Tibial nerve (tissue), 4 donors: Measurements from ENCODE around the gene GRIN2C. TPM values are rescaled to one million over a fixed set of nuclear protein-coding genes. Genes with fewer than 3 reads are reported as not detected.

Experiments
- DNase-seq, 2 donors: peaks; one replicate each; pipeline ENCODE4 v3.0.0-alpha.2; 2019; ENCODE audit warnings: low spot score in 2 of 2
- H3K27ac ChIP-seq, 4 donors: fragments of 200-600 bp; sonication (generic) in 3 of 4; one replicate each; pipeline ENCODE4 v1.5.1; 2017 to 2019; ENCODE audit warnings: mild to moderate bottlenecking in 1 of 4
- H3K27me3 ChIP-seq, 2 donors: fragments of 200-600 bp; sonication (generic) in 1 of 2; one replicate each; pipeline versions ENCODE4 v1.5.1 to v1.6.0; 2017 to 2019
- H3K36me3 ChIP-seq, 3 donors: fragments of 200-600 bp; sonication (generic); one replicate each; pipeline ENCODE4 v1.5.1; 2018 to 2019
- H3K4me1 ChIP-seq, 4 donors: fragments of 200-600 bp; sonication (generic) in 3 of 4; one replicate each; pipeline ENCODE4 v1.5.1; 2017 to 2019
- H3K4me3 ChIP-seq, 4 donors: fragments of 200-600 bp; sonication (generic) in 3 of 4; one replicate each; pipeline ENCODE4 v1.5.1; 2017 to 2019; ENCODE audit warnings: mild to moderate bottlenecking in 1 of 4, moderate library complexity in 1 of 4
- H3K9me3 ChIP-seq, 4 donors: fragments of 200-600 bp; sonication (generic) in 3 of 4; one replicate each; pipeline ENCODE4 v1.5.1; 2017 to 2019
- EP300 ChIP-seq, 2 donors: sonication (generic); formaldehyde crosslinking; IDR thresholded peaks; one replicate each; pipeline ENCODE4 v1.6.1; 2017; ENCODE audit warnings: antibody characterized with exemption in 2 of 2, mild to moderate bottlenecking in 1 of 2
- POLR2A ChIP-seq, 2 donors: fragments of 450-650 bp; IDR thresholded peaks; one replicate each; pipeline ENCODE4 v1.6.1; 2017; ENCODE audit warnings: antibody characterized with exemption in 2 of 2, mild to moderate bottlenecking in 2 of 2, moderate library complexity in 2 of 2
- WGBS, 2 donors: methylation state at CpG; one replicate each; pipeline ENCODE4 v1.1.5; 2018; 5-methylcytosine and 5-hydroxymethylcytosine counted together
- total RNA-seq, 4 donors: library from RNA; depleted of rRNA; stranded (reverse); fragments of >200 nt; gene quantifications; one replicate each; pipeline ENCODE4 v1.1.0, GENCODE V29; 2016
- TF ChIP-seq, protein P1 (sequence below), 5 experiments: fragments of 200-600 bp in 3 of 5; fragments of 450-650 bp in 2 of 5; sonication (generic) in 3 of 5; IDR thresholded peaks; one replicate each; pipeline ENCODE4 v1.5.1; 2016 to 2019; ENCODE audit warnings: antibody characterized with exemption in 5 of 5, mild to moderate bottlenecking in 3 of 5, moderate library complexity in 2 of 5

The GRIN2C gene
- total RNA-seq, 4 donors from 2014 or later: 0.22 to 3.6 (median 0.50) TPM

- Histone ChIP-seq H3K4me3 (no peak overlapping the region), H3K4me1 (peaks cover 0 to 22% (median 11%) of the 10 kb centered on the region in 4 donors), H3K36me3 (no peaks in the 10 kb centered on the region), H3K9me3 (peaks cover 0 to 3% (median 0%) of the 10 kb centered on the region in 4 donors), H3K27ac (no peak overlapping the region), H3K27me3 (peaks cover 2 to 89% of the 10 kb centered on the region in 2 donors)
- TF ChIP-seq, protein P1, sequence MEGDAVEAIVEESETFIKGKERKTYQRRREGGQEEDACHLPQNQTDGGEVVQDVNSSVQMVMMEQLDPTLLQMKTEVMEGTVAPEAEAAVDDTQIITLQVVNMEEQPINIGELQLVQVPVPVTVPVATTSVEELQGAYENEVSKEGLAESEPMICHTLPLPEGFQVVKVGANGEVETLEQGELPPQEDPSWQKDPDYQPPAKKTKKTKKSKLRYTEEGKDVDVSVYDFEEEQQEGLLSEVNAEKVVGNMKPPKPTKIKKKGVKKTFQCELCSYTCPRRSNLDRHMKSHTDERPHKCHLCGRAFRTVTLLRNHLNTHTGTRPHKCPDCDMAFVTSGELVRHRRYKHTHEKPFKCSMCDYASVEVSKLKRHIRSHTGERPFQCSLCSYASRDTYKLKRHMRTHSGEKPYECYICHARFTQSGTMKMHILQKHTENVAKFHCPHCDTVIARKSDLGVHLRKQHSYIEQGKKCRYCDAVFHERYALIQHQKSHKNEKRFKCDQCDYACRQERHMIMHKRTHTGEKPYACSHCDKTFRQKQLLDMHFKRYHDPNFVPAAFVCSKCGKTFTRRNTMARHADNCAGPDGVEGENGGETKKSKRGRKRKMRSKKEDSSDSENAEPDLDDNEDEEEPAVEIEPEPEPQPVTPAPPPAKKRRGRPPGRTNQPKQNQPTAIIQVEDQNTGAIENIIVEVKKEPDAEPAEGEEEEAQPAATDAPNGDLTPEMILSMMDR (IDR thresholded peaks at IDR 0.05): no peak
- TF ChIP-seq EP300 (IDR thresholded peaks at IDR 0.05) (no peak), POLR2A (IDR thresholded peaks at IDR 0.05) (no peak)
- WGBS, 2 donors: 87 to 90% methylated on average over 9 to 15 of the region's 17 CpGs
- DNase-seq: no peak
Observed at GRCh38 chr17:74854792-74855191, 4.9 kb downstream of the GRIN2C start.

DNA sequence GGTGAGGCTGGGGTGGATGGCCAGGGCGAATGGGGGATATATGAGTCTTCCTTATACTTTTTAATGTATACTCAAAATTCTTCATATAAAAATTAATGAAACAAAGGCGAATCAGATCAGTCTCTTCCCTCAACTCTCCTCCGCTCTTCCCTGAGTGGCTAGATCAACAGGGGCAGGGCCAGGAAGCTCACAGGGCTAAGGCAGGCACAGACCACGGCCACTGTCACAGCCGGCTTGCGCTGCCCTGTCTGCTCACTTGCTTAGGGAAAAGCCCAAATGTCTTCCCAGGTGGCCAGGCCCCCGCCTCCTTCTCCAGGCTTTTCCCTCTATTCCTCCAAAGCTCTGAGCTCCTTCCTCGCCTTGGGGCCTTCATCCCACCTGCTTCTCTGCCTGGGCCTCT is 6.0 kb downstream of the GRIN2C start:
- H3K27me3 ChIP-seq: peaks cover 2 to 78% of the 10 kb centered on the region in 2 donors
- H3K4me3 ChIP-seq: no peak overlapping the region
- DNase-seq: no peak
- peaks cover 0 to 14% (median 7%) of the 10 kb centered on the region in 4 donors for H3K4me1 ChIP-seq
- 86 to 87% methylated on average over 8 of the region's 8 CpGs for WGBS, 2 donors
- TF ChIP-seq, protein P1 (IDR thresholded peaks at IDR 0.05): no peak
- TF ChIP-seq EP300 (IDR thresholded peaks at IDR 0.05) (no peak), POLR2A (IDR thresholded peaks at IDR 0.05) (no peak)
- H3K27ac ChIP-seq: no peak overlapping the region
- no peaks in the 10 kb centered on the region for H3K36me3 ChIP-seq
- H3K9me3 ChIP-seq: peaks cover 0 to 3% (median 0%) of the 10 kb centered on the region in 4 donors

DNA sequence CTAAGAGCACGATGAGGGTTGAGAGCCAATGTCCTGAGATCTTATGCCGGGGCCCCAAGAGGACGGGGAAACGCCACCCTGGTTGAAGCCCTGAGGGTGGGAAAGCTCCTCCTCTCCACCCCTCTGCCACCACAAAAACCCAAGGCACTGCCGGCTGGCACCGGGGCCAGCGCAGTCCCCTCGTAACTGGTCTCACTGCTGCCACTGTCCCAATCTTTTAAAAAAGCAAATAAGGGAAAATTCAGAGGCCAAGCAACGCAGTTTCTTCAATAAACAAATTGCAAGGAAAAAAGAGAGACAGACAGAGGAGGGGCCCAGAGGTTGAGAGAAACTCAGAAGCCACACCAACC is 6.7 kb downstream of the GRIN2C start:
- TF ChIP-seq, protein P1 (IDR thresholded peaks at IDR 0.05): no peak
- TF ChIP-seq POLR2A (IDR thresholded peaks at IDR 0.05) (no peak), EP300 (IDR thresholded peaks at IDR 0.05) (no peak)
- Histone ChIP-seq H3K9me3 (peaks cover 0 to 3% (median 0%) of the 10 kb centered on the region in 4 donors), H3K27me3 (peaks cover 0 to 71% of the 10 kb centered on the region in 2 donors), H3K27ac (no peak overlapping the region), H3K36me3 (no peaks in the 10 kb centered on the region), H3K4me3 (no peak overlapping the region), H3K4me1 (peaks cover 0 to 14% (median 7%) of the 10 kb centered on the region in 4 donors)
- no peak for DNase-seq
- 15 to 29% methylated on average over 8 to 9 of the region's 9 CpGs for WGBS, 2 donors

DNA sequence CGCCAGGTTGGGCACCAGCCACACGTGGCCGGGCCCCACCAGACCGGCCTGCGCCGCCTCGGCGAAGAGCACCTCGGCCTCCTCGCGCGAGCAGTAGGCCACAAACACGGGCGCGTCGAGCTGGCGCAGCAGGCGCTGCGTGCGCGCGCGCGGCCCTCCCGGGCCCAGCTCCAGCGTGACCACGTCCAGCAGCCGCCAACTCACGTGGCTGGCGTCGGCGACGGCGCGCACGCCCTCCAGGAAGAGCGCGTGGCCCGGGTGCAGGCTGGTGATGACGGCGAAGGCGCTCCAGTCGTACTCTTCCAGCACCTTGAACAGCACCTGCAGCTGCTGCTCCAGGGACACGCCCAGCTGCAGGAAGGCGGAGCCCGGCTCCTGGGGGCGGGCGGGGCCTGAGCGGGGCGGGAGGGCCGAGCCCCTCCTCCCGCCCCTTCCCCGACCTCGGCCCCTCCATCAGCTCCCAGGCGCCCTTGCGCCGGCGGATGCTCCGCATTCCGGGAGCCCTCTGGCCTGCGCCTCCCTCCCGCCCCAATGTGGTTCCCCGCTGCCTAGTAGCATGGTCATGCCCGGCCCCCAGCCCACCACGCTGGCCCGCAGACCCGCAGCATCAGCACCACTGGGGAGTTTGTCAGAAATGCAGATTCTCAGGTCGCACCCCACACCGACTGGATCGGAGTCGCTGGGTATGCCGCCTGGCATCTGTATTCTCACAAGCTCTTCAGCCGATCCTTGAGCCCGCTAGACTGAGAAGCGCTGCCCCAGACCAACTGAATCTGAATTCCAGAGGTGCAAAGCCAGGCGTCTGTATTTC is 7.2 kb downstream of the GRIN2C start:
- H3K4me3 ChIP-seq: no peak overlapping the region
- TF ChIP-seq EP300 (IDR thresholded peaks at IDR 0.05) (no peak), POLR2A (IDR thresholded peaks at IDR 0.05) (no peak)
- TF ChIP-seq, protein P1 (IDR thresholded peaks at IDR 0.05): no peak
- H3K27me3 ChIP-seq: peaks cover 0 to 65% of the 10 kb centered on the region in 2 donors
- WGBS, 2 donors: 4 to 15% methylated on average over 19 to 34 of the region's 76 CpGs
- no peak for DNase-seq
- H3K4me1 ChIP-seq: peaks cover 0 to 14% (median 7%) of the 10 kb centered on the region in 4 donors
- no peaks in the 10 kb centered on the region for H3K36me3 ChIP-seq
- no peak overlapping the region for H3K27ac ChIP-seq
- peaks cover 0 to 3% (median 0%) of the 10 kb centered on the region in 4 donors for H3K9me3 ChIP-seq

GRCh38 chr17:74851612-74852236 is 8.0 kb downstream of the GRIN2C start:
- 59 to 84% methylated on average over 4 to 12 of the region's 29 CpGs for WGBS, 2 donors

More at GRCh38 chr17:74851612-74852236, 8.0 kb downstream of the GRIN2C start:
- peaks cover 0 to 3% (median 0%) of the 10 kb centered on the region in 4 donors for H3K9me3 ChIP-seq
- peaks cover 0 to 14% (median 7%) of the 10 kb centered on the region in 4 donors for H3K4me1 ChIP-seq
- H3K27me3 ChIP-seq: peaks cover 0 to 58% of the 10 kb centered on the region in 2 donors
- H3K4me3 ChIP-seq: no peak overlapping the region
- no peak overlapping the region for H3K27ac ChIP-seq
- H3K36me3 ChIP-seq: no peaks in the 10 kb centered on the region
- no peak for DNase-seq
- no peak for TF ChIP-seq POLR2A (IDR thresholded peaks at IDR 0.05)
- TF ChIP-seq, protein P1 (IDR thresholded peaks at IDR 0.05): no peak
- TF ChIP-seq EP300 (IDR thresholded peaks at IDR 0.05): no peak
